HG03064 (cell line): Measurements from ENCODE around the gene EIF2B1.

ENCODE experiments used
- ATAC-seq: cut with Tn5 transposase; IDR thresholded peaks from one replicate; pipeline ENCODE4 v1.9.1; 2021; ENCODE audit warnings: low read depth; ENCODE audit not compliant: unreplicated experiment

EIF2B1 gene

GRCh38 chr12:123633379-123634141, at the start of gene EIF2B1, which contains the start of gene GTF2H3:
TSS of gene EIF2B1 (minus strand) at chr12:123633686. CDS start at chr12:123633557, 129 bp downstream.
TSS of gene GTF2H3 (plus strand) at chr12:123633829. CDS start at chr12:123633860, 31 bp downstream.
- peak; percentile 95 for ATAC-seq

DNA sequence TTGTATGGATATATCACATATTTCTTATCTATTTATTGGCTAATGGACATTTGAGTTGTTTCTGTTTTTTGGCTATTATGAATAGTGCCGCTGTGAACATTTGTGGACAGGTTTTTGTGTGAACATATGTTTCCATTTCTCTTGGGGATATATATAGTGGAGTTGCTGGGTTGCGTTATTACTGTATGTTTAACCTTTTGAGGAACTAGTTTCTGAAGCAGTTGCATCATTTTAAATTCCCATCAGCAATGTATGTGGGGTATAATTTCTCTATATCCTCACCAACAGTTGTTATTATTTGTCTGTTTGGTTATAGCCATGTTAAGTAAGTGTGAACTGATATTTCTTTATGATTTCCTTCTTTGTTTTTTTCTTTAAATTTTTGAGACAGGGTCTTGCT, 48.1 kb upstream of the EIF2B1 start:
- ATAC-seq = no peak

GRCh38 chr12:123678981-123679380, 45.5 kb upstream of the EIF2B1 start:
- no peak for ATAC-seq

GRCh38 chr12:123676616-123677320, 43.3 kb upstream of the EIF2B1 start:
- no peak for ATAC-seq

GRCh38 chr12:123675436-123675835, 42.0 kb upstream of the EIF2B1 start:
- ATAC-seq = no peak

DNA sequence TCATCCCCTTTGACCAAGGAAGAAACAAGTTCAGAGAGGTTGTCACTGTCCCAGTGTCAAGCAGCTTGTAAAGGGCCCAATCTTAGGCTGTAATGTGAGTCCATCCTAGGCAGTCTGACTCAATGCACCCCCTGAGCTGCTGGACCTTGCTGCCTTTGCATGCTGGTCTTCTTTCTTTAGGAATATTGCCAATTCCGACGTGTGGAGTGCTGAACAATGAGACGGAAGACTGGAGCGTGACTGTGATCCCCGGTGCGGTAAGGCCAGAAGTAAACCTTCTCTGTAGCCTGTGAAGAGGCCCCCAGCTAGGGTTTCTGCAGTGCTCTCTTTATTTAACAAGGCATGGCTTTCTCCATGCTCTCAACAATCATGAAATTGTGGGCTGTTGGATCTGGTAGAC, 38.4 kb upstream of the EIF2B1 start:
- ATAC-seq = no peak

DNA sequence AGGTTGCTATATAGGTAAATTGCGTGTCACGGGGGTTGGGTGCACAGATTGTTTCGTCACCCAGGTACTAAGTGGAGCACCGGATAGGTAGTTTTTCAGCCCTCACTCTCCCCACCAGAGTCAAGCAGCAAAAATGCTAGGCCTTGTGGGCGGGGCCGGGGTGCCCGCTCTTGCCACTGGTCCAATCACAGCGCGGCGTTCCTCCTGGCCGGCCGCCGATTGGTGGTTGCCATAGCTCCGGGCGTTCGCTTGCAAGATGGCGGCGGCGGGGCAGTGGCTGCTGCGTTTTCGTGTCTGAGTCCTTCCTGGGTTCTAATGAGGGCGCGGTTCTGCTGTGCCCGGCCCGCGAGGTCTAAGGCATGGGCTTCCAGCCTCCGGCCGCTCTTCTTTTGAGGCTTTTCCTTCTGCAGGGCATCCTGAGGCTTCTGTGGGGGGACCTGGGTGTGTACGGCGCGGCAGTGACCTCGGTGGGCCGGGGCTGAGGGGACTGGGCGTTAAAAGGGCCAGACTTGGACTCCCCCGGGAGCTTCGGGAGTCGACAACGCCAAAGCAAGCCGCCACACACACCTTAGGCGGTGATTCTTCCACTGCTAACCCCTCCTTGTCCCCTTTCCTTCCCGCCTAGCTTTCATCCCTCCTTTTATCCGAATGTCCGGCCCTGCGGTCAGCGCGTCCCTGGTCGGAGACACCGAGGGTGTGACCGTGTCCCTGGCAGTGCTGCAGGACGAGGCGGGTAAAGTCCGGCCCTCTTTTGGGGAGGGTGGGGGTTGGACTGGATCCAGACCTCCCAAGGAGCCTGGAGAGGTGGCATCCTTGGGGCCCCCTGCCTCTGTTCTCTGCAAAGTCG, 37.6 kb upstream of the EIF2B1 start, which contains the start of gene TCTN2:
TCTN2 (plus strand) TSS at position 232 of the 847 bp plus-strand sequence; CDS start at position 360, 128 bp downstream.
- ATAC-seq = peak; percentile 96

DNA sequence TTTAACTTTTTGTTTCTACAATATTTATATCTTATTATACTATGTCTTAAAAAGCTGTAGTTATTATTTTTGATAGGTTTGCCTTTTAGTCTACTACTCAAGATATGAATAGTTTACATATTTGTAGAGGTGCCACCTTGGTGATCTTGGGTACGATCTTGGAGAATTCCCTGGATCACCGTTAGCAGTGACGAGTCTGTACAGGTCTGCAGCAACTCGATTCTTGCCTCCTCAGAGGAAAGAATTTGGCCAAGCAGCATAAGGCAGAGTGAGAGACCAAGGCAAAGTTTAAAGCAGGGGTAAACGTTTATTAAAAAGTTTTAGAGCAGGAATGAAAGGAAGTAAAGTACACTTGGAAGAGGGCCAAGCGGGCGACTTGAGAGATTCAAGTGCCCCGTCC, 34.3 kb upstream of the EIF2B1 start:
- ATAC-seq = no peak

- ATAC-seq = no peak
Observed at GRCh38 chr12:123659996-123660727, 26.7 kb upstream of the EIF2B1 start.

DNA sequence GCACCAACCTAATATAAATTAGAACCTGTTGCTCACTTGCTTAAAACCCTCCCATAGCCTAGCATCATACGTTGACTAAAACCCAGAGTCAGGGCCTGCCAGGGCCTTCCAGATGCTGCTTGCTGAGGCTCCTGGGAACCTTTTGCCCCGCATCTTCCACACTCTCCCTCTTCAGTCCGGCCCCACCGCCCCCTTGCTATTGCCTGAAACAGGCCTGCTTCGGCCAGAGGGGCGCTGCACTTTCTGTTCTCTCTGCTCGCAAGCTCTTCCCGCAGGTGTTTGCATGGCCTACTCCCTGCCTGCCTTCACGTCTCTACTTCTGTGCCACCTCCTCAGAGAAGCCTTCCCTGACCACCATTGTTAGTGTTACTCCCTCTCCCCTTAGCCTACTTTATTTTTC, 23.7 kb upstream of the EIF2B1 start:
- no peak for ATAC-seq

GRCh38 chr12:123656392-123656791, 22.9 kb upstream of the EIF2B1 start:
- no peak for ATAC-seq

DNA sequence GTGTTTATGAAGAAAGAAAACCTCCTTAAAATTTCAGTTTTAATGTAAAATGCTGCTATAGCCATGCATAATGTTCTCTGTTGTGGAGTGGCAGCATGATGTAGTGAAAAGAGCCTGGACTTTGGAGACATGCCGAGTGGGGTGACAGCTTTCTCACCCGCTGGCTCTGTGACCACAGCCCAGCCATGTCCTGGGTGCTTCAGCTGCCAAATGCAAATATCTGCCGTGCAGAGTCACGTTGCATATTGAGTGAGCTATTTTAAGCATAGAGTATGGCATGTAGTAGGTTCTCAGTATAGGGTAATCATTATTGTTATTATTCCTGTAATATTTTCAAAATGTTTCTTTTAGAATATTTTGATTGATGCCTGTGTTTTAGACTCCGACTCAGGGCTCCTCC, 21.9 kb upstream of the EIF2B1 start:
- ATAC-seq = peak; percentile 77

DNA sequence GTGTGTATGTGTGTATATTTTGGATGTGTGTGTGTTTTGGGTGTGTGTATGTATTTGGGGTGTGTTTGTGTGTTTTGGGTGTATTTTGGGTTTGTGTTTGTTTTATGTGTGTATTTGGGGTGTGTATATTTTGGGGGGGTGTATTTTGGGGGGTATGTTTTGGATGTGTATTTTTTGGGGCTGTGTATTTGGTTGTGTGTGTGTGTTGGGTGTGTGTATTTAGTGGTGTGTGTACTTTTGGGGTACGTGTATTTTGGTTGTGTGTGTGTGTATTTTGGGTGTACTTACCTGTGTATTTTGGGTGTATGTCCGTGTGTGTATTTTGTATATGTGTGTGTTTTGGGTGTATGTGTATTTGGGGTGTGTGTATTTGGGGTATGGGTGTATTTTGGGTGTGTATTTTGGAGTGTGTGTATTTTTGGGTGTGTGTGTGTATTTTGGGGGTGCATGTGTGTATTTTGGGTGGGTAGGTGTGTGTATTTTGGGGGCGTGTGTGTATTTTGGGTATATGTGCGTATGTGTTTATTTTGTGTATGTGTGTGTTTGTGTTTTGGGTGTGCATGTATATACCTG, 20.7 kb upstream of the EIF2B1 start:
- ATAC-seq = no peak

- ATAC-seq = no peak
Observed at GRCh38 chr12:123648401-123648800, 14.9 kb upstream of the EIF2B1 start.

GRCh38 chr12:123645878-123646277, 12.4 kb upstream of the EIF2B1 start:
- no peak for ATAC-seq

GRCh38 chr12:123645380-123645779, 11.9 kb upstream of the EIF2B1 start:
- no peak for ATAC-seq

- ATAC-seq = no peak
Observed at GRCh38 chr12:123643911-123644310, 10.4 kb upstream of the EIF2B1 start.

DNA sequence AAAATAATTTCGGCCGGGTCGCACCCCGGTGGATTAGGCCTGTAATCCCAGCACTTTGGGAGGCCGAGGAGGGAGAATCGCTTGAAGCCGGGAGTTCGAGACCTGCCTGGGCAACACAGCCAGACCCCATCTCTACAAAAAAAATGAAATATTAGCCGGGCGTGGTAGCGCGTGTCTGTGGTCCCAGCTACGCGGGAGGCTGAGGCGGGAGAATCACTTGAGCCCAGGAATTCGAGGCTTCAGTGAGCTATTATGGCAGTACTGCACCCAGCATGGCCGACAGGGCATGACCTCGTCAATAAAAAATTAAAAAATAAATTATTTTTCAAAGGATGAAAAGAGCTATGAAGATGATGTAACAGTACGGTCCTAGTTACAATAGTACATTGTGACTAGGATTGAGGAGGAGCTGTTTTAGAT, 666 bp upstream of the EIF2B1 start:
- no peak for ATAC-seq

DNA sequence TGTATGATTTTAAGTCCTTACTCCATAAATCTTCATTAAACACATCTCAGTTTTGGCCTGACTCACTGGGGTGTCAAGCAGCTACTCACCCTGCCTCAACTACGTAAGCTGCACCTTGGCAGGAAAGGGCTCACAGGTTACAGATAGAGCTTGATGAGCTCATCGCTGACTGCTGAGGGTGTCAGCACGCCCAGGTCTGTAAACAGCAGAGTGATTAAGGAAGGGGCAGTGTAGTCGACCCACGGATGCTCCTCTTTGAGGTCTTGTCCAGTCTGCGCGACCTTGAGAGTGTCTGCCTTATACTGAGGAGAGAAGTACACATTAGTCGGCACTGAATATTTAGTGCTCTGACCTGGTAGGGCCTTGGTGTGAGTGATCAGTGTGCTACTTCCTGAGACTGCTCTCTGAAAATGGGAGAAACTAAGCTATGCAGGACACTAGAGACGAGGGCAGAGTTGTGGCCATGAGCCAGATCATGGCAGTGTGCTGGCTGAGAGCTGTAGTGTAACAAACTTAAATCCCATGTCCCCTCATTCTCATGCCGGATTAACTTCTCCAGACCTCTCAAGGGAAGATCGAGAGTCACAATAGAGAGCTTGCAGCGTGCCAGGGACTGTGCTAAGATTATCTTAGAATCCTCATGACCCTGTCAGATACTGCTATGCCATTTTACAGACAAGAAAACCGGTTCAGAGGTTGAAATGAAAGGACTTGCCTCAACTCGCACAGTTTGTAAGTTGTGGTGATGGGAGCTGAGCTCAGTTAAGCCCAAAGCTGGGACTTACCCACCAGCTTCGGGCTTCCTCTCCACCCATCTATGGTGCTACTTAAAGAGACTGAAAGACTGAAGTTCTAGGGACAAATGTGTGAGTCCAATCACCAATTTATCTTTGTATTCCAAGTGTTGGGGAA, 11.6 kb downstream of the EIF2B1 start:
- no peak for ATAC-seq
